HepG2 (cell line): ENCODE data around the gene LDLRAD4. TPM values are rescaled to one million over a fixed set of nuclear protein-coding genes. Genes with fewer than 3 reads are reported as not detected.

Experiments used
- AHR ChIP-seq: IDR thresholded peaks from 2 replicates; pipeline ENCODE4 v1.6.1; 2018; ENCODE audit warnings: missing genetic modification reagents, missing compliant biosample characterization
- FOXJ3 ChIP-seq: sonication (generic); formaldehyde crosslinking; IDR thresholded peaks from 2 replicates; pipeline ENCODE4 v1.4.0; 2020; ENCODE audit warnings: missing genetic modification reagents, mild to moderate bottlenecking, borderline replicate concordance
- FOXP1 ChIP-seq, 2 experiments: fragments of 450-650 bp in 1 of 2; IDR thresholded peaks; 2 replicates each; pipeline ENCODE4 v1.6.1; 2017 to 2018; ENCODE audit warnings: antibody characterized with exemption in 1 of 2
- HOXA9 ChIP-seq: sonication (generic); formaldehyde crosslinking; IDR thresholded peaks from 2 replicates; pipeline ENCODE4 v1.8.1; 2022; ENCODE audit warnings: missing genetic modification reagents, mild to moderate bottlenecking, moderate library complexity, borderline replicate concordance
- HOXD1 ChIP-seq: sonication (generic); formaldehyde crosslinking; IDR thresholded peaks from 2 replicates; pipeline ENCODE4 v1.5.0; 2020; ENCODE audit warnings: missing genetic modification reagents
- MED1 ChIP-seq: sonication (generic); formaldehyde crosslinking; IDR thresholded peaks from 2 replicates; pipeline ENCODE4 v1.4.0; 2020; ENCODE audit warnings: missing genetic modification reagents
- MIER2 ChIP-seq: IDR thresholded peaks from 2 replicates; pipeline ENCODE4 v1.6.1; 2016; ENCODE audit warnings: missing biosample characterization, missing genetic modification reagents
- NFE2L2 ChIP-seq: fragments of 150-350 bp; IDR thresholded peaks from 2 replicates; pipeline ENCODE4 v1.6.1; 2014; ENCODE audit warnings: low read length
- NKX3-1 ChIP-seq: sonication (generic); formaldehyde crosslinking; IDR thresholded peaks from 2 replicates; pipeline ENCODE4 v1.5.0; 2020; ENCODE audit warnings: missing genetic modification reagents
- POLR2G ChIP-seq: fragments of 200-400 bp; formaldehyde crosslinking; IDR thresholded peaks from 2 replicates; pipeline ENCODE4 v1.6.1; 2018; ENCODE audit warnings: mild to moderate bottlenecking, low read depth, low read length, moderate library complexity
- RXRB ChIP-seq: IDR thresholded peaks from 2 replicates; pipeline ENCODE4 v1.6.1; 2016; ENCODE audit warnings: borderline replicate concordance, missing genetic modification reagents, missing compliant biosample characterization
- TARDBP ChIP-seq: sonication (generic); formaldehyde crosslinking; IDR thresholded peaks from 2 replicates; pipeline ENCODE4 v1.8.0; 2022; ENCODE audit warnings: mild to moderate bottlenecking, missing genetic modification reagents
- TBP ChIP-seq: sonication (generic); formaldehyde crosslinking; IDR thresholded peaks from 2 replicates; pipeline ENCODE4 v1.5.0; 2020; ENCODE audit warnings: missing genetic modification reagents
- TEAD2 ChIP-seq: sonication (generic); formaldehyde crosslinking; IDR thresholded peaks from 2 replicates; pipeline ENCODE4 v1.9.0; 2021; ENCODE audit warnings: missing genetic modification reagents
- THAP11 ChIP-seq: IDR thresholded peaks from 2 replicates; pipeline ENCODE4 v1.6.1; 2016; ENCODE audit warnings: missing biosample characterization, missing genetic modification reagents
- ZFP90 ChIP-seq: sonication (generic); formaldehyde crosslinking; IDR thresholded peaks from 2 replicates; pipeline ENCODE4 v1.8.0; 2022; ENCODE audit warnings: missing genetic modification reagents, mild to moderate bottlenecking, inconsistent platforms, borderline replicate concordance
- ZNF124 ChIP-seq: sonication (generic); formaldehyde crosslinking; IDR thresholded peaks from 2 replicates; pipeline ENCODE4 v1.4.0; 2020; ENCODE audit warnings: missing genetic modification reagents
- ZNF274 ChIP-seq: sonication (generic); formaldehyde crosslinking; IDR thresholded peaks from 2 replicates; pipeline ENCODE4 v1.5.1; 2020; ENCODE audit warnings: mild to moderate bottlenecking, missing genetic modification reagents
- ZNF564 ChIP-seq: sonication (generic); formaldehyde crosslinking; IDR thresholded peaks from 2 replicates; pipeline ENCODE4 v1.8.1; 2023; ENCODE audit warnings: mild to moderate bottlenecking, missing genetic modification reagents
- ZNF577 ChIP-seq: sonication (generic); formaldehyde crosslinking; IDR thresholded peaks from 2 replicates; pipeline ENCODE4 v1.4.0; 2020; ENCODE audit warnings: mild to moderate bottlenecking, low read depth, missing genetic modification reagents, borderline replicate concordance
- ZNF629 ChIP-seq: sonication (generic); formaldehyde crosslinking; conservative IDR thresholded peaks from 2 replicates; pipeline ENCODE4 v1.5.0; 2020; ENCODE audit warnings: missing genetic modification reagents
- polyA plus RNA-seq, 8 experiments: library from polyadenylated mRNA; depleted of rRNA in 3 of 8; stranded (reverse) in 7 of 8; unstranded in 1 of 8; fragments of >200 nt; fragmentation: Illumina TruSeq in 4 of 8; extraction: Trizol in 4 of 8; gene quantifications; 2 replicates each; pipeline versions ENCODE4 v1.2.1 to v1.2.3, GENCODE V29; 2011 to 2016; ENCODE audit warnings: low read depth in 4 of 8, missing spikeins in 1 of 8, mixed read lengths in 1 of 8; ENCODE audit not compliant: insufficient read depth in 1 of 8
- total RNA-seq, 5 experiments: library from RNA; depleted of rRNA; stranded (reverse); fragments of >200 nt; fragmentation: Illumina TruSeq; extraction: Trizol; gene quantifications; 2 replicates each; pipeline ENCODE4 v1.2.3, GENCODE V29; 2016; ENCODE audit warnings: low read depth in 1 of 5
- TF ChIP-seq, protein P1 (sequence below): sonication (generic); formaldehyde crosslinking; IDR thresholded peaks from 2 replicates; pipeline ENCODE4 v1.8.1; 2023; ENCODE audit warnings: mild to moderate bottlenecking, missing genetic modification reagents, borderline replicate concordance
- TF ChIP-seq, protein P2 (sequence below): IDR thresholded peaks from 2 replicates; pipeline ENCODE4 v1.6.1; 2016; ENCODE audit warnings: mild to moderate bottlenecking, missing biosample characterization, missing genetic modification reagents
- TF ChIP-seq, protein P3 (sequence below): IDR thresholded peaks from 2 replicates; pipeline ENCODE4 v1.6.1; 2016; ENCODE audit warnings: low read depth
- TF ChIP-seq, protein P4 (sequence below): sonication (generic); formaldehyde crosslinking; IDR thresholded peaks from 2 replicates; pipeline ENCODE4 v1.4.0; 2020; ENCODE audit warnings: missing genetic modification reagents, borderline replicate concordance
- TF ChIP-seq, protein P5 (sequence below): sonication (generic); formaldehyde crosslinking; IDR thresholded peaks from 2 replicates; pipeline ENCODE4 v1.8.0; 2022; ENCODE audit warnings: mild to moderate bottlenecking, missing genetic modification reagents, borderline replicate concordance

The LDLRAD4 gene
- total and polyA plus RNA-seq, 2 of the 13 experiments (the other 11 are each of a cell fraction or from before 2014, with no cell fraction given): 13.6 to 20.9 TPM

DNA sequence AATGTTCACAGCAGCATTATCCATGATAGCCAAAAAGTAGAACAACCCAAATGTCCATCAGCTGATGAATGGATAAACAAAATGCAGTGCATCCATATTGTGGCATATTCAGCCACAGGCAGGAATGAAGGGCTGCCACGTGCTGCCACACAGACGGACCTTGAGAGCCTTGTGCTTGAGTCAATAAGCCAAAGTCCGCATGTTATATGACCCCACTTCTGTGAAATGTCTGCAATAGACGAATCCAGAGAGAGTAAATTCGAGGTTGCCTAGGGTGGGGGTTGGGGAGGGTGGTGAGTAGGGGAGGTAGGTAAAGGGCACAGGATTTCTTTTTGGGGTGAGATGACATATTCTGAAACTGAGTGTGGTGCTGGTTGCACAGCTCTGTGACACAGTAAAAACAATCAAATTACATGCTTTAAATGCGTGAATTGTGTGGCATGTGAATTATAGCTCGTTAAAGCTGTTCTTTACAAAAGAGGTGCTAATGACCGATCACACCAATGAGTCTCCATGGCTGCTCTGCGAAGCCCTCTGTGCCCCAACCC, 38.9 kb upstream of the LDLRAD4 start (continued):
- TF ChIP-seq FOXP1 (IDR thresholded peaks at IDR 0.05) (no peak), FOXP1 (CRISPR knock-in tag; IDR thresholded peaks at IDR 0.05) (peak; percentile 74), ZNF274 (CRISPR knock-in tag) (no peak), ZNF564 (CRISPR knock-in tag) (0 out of 2 replicates have a peak, but pooled peaks have one; percentile 34), ZFP90 (CRISPR knock-in tag) (peak; percentile 70; the same call in 1 of the 2 replicates), TEAD2 (no peak), THAP11 (CRISPR knock-in tag) (peak; percentile 73), TBP (CRISPR knock-in tag) (no peak), MIER2 (0 out of 2 replicates have a peak, but pooled peaks have one; percentile 23), NKX3-1 (peak; percentile 91), ZNF629 (peak; percentile 56), ZNF577 (CRISPR knock-in tag) (no peak), FOXJ3 (peak; percentile 80; the same call in 1 of the 2 replicates), MED1 (peak; percentile 96), HOXA9 (CRISPR knock-in tag) (0 out of 2 replicates have a peak, but pooled peaks have one; percentile 39), RXRB (CRISPR knock-in tag) (peak; percentile 88), AHR (CRISPR knock-in tag) (peak; percentile 91; the same call in 1 of the 2 replicates), HOXD1 (CRISPR knock-in tag) (peak; percentile 85; the same call in 1 of the 2 replicates), ZNF124 (CRISPR knock-in tag) (no peak), POLR2G (peak; percentile 55), TARDBP (CRISPR knock-in tag) (peak; percentile 96), NFE2L2 (no peak)
- TF ChIP-seq, protein P1, sequence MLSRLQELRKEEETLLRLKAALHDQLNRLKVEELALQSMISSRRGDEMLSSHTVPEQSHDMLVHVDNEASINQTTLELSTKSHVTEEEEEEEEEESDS (CRISPR knock-in tag): peak; percentile 93; the same call in 1 of the 2 replicates
- TF ChIP-seq, protein P2, sequence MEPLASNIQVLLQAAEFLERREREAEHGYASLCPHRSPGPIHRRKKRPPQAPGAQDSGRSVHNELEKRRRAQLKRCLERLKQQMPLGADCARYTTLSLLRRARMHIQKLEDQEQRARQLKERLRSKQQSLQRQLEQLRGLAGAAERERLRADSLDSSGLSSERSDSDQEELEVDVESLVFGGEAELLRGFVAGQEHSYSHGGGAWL (CRISPR knock-in tag): peak; percentile 68; the same call in 1 of the 2 replicates
- TF ChIP-seq, protein P3, sequence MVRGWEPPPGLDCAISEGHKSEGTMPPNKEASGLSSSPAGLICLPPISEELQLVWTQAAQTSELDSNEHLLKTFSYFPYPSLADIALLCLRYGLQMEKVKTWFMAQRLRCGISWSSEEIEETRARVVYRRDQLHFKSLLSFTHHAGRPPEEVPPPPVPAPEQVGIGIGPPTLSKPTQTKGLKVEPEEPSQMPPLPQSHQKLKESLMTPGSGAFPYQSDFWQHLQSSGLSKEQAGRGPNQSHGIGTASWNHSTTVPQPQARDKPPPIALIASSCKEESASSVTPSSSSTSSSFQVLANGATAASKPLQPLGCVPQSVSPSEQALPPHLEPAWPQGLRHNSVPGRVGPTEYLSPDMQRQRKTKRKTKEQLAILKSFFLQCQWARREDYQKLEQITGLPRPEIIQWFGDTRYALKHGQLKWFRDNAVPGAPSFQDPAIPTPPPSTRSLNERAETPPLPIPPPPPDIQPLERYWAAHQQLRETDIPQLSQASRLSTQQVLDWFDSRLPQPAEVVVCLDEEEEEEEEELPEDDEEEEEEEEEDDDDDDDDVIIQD: peak; percentile 81; the same call in 1 of the 2 replicates
- TF ChIP-seq, protein P4, sequence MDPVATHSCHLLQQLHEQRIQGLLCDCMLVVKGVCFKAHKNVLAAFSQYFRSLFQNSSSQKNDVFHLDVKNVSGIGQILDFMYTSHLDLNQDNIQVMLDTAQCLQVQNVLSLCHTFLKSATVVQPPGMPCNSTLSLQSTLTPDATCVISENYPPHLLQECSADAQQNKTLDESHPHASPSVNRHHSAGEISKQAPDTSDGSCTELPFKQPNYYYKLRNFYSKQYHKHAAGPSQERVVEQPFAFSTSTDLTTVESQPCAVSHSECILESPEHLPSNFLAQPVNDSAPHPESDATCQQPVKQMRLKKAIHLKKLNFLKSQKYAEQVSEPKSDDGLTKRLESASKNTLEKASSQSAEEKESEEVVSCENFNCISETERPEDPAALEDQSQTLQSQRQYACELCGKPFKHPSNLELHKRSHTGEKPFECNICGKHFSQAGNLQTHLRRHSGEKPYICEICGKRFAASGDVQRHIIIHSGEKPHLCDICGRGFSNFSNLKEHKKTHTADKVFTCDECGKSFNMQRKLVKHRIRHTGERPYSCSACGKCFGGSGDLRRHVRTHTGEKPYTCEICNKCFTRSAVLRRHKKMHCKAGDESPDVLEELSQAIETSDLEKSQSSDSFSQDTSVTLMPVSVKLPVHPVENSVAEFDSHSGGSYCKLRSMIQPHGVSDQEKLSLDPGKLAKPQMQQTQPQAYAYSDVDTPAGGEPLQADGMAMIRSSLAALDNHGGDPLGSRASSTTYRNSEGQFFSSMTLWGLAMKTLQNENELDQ: no peak
- TF ChIP-seq, protein P5, sequence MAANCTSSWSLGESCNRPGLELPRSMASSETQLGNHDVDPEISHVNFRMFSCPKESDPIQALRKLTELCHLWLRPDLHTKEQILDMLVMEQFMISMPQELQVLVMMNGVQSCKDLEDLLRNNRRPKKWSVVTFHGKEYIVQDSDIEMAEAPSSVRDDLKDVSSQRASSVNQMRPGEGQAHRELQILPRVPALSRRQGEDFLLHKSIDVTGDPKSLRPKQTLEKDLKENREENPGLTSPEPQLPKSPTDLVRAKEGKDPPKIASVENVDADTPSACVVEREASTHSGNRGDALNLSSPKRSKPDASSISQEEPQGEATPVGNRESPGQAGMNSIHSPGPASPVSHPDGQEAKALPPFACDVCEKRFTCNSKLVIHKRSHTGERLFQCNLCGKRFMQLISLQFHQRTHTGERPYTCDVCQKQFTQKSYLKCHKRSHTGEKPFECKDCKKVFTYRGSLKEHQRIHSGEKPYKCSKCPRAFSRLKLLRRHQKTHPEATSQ: peak; percentile 87
